ENCODE results near the gene SLC66A2.

DNA sequence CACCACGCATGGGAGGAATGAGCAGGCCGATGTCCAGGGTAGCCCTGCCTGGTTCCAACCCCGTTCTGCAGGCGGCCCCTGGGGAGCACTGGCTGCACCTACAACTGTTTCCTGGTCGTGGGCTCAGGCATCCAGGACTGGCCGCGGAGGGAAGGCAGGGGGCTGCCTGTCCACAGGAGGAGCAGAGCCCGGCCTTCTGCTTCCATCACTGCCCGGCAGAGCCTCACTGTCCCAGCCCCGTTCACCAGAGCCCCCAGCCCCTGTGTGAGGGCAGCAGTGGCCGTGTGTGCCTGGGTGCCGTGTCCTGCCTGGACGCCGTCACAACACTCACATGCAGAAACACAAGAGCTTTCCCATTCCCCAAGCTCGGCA, 97.5 kb downstream of the SLC66A2 start:
- TF ChIP-seq, protein P1, sequence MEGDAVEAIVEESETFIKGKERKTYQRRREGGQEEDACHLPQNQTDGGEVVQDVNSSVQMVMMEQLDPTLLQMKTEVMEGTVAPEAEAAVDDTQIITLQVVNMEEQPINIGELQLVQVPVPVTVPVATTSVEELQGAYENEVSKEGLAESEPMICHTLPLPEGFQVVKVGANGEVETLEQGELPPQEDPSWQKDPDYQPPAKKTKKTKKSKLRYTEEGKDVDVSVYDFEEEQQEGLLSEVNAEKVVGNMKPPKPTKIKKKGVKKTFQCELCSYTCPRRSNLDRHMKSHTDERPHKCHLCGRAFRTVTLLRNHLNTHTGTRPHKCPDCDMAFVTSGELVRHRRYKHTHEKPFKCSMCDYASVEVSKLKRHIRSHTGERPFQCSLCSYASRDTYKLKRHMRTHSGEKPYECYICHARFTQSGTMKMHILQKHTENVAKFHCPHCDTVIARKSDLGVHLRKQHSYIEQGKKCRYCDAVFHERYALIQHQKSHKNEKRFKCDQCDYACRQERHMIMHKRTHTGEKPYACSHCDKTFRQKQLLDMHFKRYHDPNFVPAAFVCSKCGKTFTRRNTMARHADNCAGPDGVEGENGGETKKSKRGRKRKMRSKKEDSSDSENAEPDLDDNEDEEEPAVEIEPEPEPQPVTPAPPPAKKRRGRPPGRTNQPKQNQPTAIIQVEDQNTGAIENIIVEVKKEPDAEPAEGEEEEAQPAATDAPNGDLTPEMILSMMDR (IDR thresholded peaks at IDR 0.05), result no peak
- TF ChIP-seq EZH2phosphoT487 (IDR thresholded peaks at IDR 0.05), result no peak
